ENCODE results near the gene BRD2.

BRD2 gene

GRCh38 chr6:32972353-32973143 lies 4.2 kb downstream of the BRD2 start:
- no peak for DNase-seq (ENCODE audit: low read depth)

- no peak for DNase-seq (ENCODE audit: low read depth)
Observed at GRCh38 chr6:32973144-32974015, 5.0 kb downstream of the BRD2 start.

- no peak for DNase-seq (ENCODE audit: low read depth)
Observed at GRCh38 chr6:32974016-32974333, 5.6 kb downstream of the BRD2 start.

- DNase-seq (ENCODE audit: low read depth): no peak
Observed at GRCh38 chr6:32974541-32975308, 6.3 kb downstream of the BRD2 start.

GRCh38 chr6:32975886-32976285 lies 7.5 kb downstream of the BRD2 start:
- no peak for DNase-seq (ENCODE audit: low read depth)

GRCh38 chr6:32976334-32977069 lies 8.1 kb downstream of the BRD2 start:
- DNase-seq (ENCODE audit: low read depth): no peak

- no peak for DNase-seq (ENCODE audit: low read depth)
Observed at GRCh38 chr6:32977272-32977952, 9.0 kb downstream of the BRD2 start.

GRCh38 chr6:32977953-32978324 lies 9.5 kb downstream of the BRD2 start:
- DNase-seq (ENCODE audit: low read depth): no peak

- no peak for DNase-seq (ENCODE audit: low read depth)
Observed at GRCh38 chr6:32979720-32980487, 11.5 kb downstream of the BRD2 start.

GRCh38 chr6:32980488-32981038 lies 12.2 kb downstream of the BRD2 start:
- no peak for DNase-seq (ENCODE audit: low read depth)

GRCh38 chr6:32982084-32982701 lies 13.8 kb downstream of the BRD2 start:
- no peak for DNase-seq (ENCODE audit: low read depth)

- no peak for DNase-seq (ENCODE audit: low read depth)
Observed at GRCh38 chr6:32982702-32983492, 14.5 kb downstream of the BRD2 start.

GRCh38 chr6:32983493-32983848 lies 15.1 kb downstream of the BRD2 start:
- no peak for DNase-seq (ENCODE audit: low read depth)

- no peak for DNase-seq (ENCODE audit: low read depth)
Observed at GRCh38 chr6:32983964-32984621, 15.7 kb downstream of the BRD2 start.

GRCh38 chr6:32984622-32985389 lies 16.4 kb downstream of the BRD2 start:
- peak; percentile 53 for DNase-seq (ENCODE audit: low read depth)

- DNase-seq (ENCODE audit: low read depth): no peak
Observed at GRCh38 chr6:32989368-32989767, 21.0 kb downstream of the BRD2 start.

- DNase-seq (ENCODE audit: low read depth): no peak
Observed at GRCh38 chr6:32991972-32992371, 23.6 kb downstream of the BRD2 start.

Measured in GM04504 (cell line).